Measurements from ENCODE around the gene EIF5. TPM values are rescaled to one million over a fixed set of nuclear protein-coding genes. Genes with fewer than 3 reads are reported as not detected.

EIF5 gene
- total and polyA plus RNA-seq, 2 donors (not counting 3 experiments of a cell fraction or from before 2014, with no cell fraction given): 175 to 313 TPM

DNA sequence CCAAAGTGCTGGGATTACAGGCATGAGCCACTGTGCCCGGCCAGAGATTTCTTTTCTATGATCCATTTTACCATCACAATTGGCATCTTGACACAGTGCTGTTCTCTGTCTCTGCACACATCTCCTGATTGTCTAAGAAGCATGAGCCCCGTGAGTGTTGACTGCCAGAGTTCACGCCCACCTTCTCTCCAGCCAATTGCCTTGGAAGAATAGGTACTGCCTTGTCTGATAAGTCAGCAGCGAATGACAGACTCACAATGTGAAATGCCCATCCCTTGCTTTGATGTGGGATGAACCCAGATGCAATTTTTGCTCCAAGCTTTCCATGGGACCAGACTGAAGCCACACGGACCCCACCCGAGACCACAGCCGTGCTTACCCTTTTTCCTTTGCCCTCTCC lies 19.3 kb downstream of the EIF5 start:
- Histone ChIP-seq H2AFZ (ENCODE audit: low read depth, low read length) (no peak overlapping the region), H3K4me1 (ENCODE audit: control insufficient read depth, extremely low read depth, insufficient read depth, low read length) (no peaks in the 10 kb centered on the region), H3K36me3 (ENCODE audit: control insufficient read depth in 2 of 2, extremely low read depth in 1 of 2, insufficient read depth in 2 of 2, low read length in 2 of 2) (no peaks in the 10 kb centered on the region), H3K9me3 (replicated peaks; ENCODE audit: control insufficient read depth, insufficient read depth, low read length) (no peaks in the 10 kb centered on the region), H3K27ac (ENCODE audit: insufficient read depth, low read depth, low read length) (no peak overlapping the region), H3K4me2 (ENCODE audit: insufficient read depth, low read length) (no peak overlapping the region), H3K9ac (replicated peaks; ENCODE audit: extremely low read depth, insufficient read depth, low read length) (no peak overlapping the region), H3K9me1 (replicated peaks; ENCODE audit: control insufficient read depth, extremely low read depth, insufficient read depth, low read length) (no peaks in the 10 kb centered on the region), H3K79me2 (ENCODE audit: control insufficient read depth, insufficient read depth, low read length) (no peaks in the 10 kb centered on the region), H3K4me3 (replicated peaks in 1 of 3; ENCODE audit: insufficient read depth in 1 of 3, low read depth in 1 of 3, low read length in 3 of 3) (no peak overlapping the region), H4K20me1 (replicated peaks; ENCODE audit: control insufficient read depth, extremely low read depth, insufficient read depth, low read length) (no peaks in the 10 kb centered on the region), H3K27me3 (ENCODE audit: control insufficient read depth in 2 of 2, insufficient read depth in 2 of 2, low read length in 2 of 2) (no peaks in the 10 kb centered on the region)
- dilution Hi-C loops (cut with MboI; ENCODE audit: extremely low pct_ligation_motif_present, low sequenced_read_pairs): no loop called here
- CTCF ChIA-PET: interaction anchor here (0.7 kb wide), 1 partner anchor 38 kb away, joined by 3 read pairs; no protein-coding TSS in a partner anchor
- TF ChIP-seq, protein P1, sequence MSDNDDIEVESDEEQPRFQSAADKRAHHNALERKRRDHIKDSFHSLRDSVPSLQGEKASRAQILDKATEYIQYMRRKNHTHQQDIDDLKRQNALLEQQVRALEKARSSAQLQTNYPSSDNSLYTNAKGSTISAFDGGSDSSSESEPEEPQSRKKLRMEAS (IDR thresholded peaks at IDR 0.05; ENCODE audit: insufficient read depth, insufficient read length): no peak
- TF ChIP-seq POLR2A (IDR thresholded peaks at IDR 0.05; ENCODE audit: low read depth, low read length): no peak
- no peak for TF ChIP-seq GATA2 (IDR thresholded peaks at IDR 0.05; ENCODE audit: insufficient read depth, insufficient read length, low read depth, low read length)
- TF ChIP-seq FOS (IDR thresholded peaks at IDR 0.05; ENCODE audit: borderline replicate concordance, insufficient read depth, low read length): no peak
- no peak for TF ChIP-seq JUN (IDR thresholded peaks at IDR 0.05; ENCODE audit: borderline replicate concordance, insufficient read depth, insufficient read length, low read depth)
- no peak for TF ChIP-seq EZH2 (IDR thresholded peaks at IDR 0.05; ENCODE audit: borderline replicate concordance, low read depth, low read length, severe bottlenecking)
- TF ChIP-seq POLR2AphosphoS5 (IDR thresholded peaks at IDR 0.05; ENCODE audit: insufficient read depth, low read depth, low read length): no peak
- no peak for TF ChIP-seq MYC (IDR thresholded peaks at IDR 0.05; ENCODE audit: low read depth, low read length)
- TF ChIP-seq, protein P2, sequence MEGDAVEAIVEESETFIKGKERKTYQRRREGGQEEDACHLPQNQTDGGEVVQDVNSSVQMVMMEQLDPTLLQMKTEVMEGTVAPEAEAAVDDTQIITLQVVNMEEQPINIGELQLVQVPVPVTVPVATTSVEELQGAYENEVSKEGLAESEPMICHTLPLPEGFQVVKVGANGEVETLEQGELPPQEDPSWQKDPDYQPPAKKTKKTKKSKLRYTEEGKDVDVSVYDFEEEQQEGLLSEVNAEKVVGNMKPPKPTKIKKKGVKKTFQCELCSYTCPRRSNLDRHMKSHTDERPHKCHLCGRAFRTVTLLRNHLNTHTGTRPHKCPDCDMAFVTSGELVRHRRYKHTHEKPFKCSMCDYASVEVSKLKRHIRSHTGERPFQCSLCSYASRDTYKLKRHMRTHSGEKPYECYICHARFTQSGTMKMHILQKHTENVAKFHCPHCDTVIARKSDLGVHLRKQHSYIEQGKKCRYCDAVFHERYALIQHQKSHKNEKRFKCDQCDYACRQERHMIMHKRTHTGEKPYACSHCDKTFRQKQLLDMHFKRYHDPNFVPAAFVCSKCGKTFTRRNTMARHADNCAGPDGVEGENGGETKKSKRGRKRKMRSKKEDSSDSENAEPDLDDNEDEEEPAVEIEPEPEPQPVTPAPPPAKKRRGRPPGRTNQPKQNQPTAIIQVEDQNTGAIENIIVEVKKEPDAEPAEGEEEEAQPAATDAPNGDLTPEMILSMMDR (IDR thresholded peaks at IDR 0.05; ENCODE audit: extremely low read depth in 1 of 2, insufficient read depth in 1 of 2, low read depth in 1 of 2, low read length in 2 of 2): no peak
- FAIRE-seq (no peak), DNase-seq (ENCODE audit: low read depth, low spot score) (no peak)
- intact Hi-C loops (cut with micrococcal nuclease): no loop called here
- no TSS peak for BruUV-seq (replicated peaks)
- POLR2A ChIA-PET: no interaction called here

Data from endothelial cell of umbilical vein (primary cell).